ENCODE data around the gene FNDC3B.

DNA sequence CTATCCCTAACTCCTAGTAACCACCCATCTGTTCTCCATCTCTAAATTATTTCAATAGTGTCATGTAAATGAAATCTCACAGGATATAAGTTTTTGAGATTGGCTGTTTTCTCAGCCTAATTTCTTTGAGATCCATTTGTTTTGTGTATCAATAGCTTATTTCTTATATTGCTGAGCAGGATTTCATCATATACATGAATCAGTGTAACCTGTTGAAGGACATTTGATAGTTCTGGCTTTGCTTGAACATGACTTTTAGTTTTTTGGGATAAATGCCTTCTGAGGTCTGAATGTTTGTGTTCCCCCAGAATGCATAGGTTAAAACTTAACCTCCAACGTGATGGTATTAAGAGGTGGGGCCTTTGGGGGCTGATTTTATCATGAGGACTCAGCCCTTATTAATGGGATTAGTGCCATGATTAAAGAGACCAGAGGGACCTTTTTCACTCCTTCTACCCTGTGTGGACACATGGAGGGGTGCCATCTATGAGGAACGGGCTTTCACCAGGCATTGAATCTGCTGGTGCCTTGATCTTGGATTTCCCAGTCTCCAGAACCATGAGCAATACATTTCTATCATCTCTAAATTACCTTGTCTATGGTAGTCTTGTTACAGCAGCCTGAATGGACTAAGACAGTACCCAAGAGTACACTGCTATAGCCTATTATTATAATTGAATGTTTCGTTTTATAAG, 118.3 kb downstream of the FNDC3B start:
- TF ChIP-seq, protein P1, sequence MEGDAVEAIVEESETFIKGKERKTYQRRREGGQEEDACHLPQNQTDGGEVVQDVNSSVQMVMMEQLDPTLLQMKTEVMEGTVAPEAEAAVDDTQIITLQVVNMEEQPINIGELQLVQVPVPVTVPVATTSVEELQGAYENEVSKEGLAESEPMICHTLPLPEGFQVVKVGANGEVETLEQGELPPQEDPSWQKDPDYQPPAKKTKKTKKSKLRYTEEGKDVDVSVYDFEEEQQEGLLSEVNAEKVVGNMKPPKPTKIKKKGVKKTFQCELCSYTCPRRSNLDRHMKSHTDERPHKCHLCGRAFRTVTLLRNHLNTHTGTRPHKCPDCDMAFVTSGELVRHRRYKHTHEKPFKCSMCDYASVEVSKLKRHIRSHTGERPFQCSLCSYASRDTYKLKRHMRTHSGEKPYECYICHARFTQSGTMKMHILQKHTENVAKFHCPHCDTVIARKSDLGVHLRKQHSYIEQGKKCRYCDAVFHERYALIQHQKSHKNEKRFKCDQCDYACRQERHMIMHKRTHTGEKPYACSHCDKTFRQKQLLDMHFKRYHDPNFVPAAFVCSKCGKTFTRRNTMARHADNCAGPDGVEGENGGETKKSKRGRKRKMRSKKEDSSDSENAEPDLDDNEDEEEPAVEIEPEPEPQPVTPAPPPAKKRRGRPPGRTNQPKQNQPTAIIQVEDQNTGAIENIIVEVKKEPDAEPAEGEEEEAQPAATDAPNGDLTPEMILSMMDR (IDR thresholded peaks at IDR 0.05; ENCODE audit: low read depth, low read length) = no peak
- no peak for TF ChIP-seq EZH2phosphoT487 (IDR thresholded peaks at IDR 0.05; ENCODE audit: low read depth)

All from OCI-LY3 (cell line).